ENCODE data around the gene TMEM255A. TPM values are rescaled to one million over a fixed set of nuclear protein-coding genes. Genes with fewer than 3 reads are reported as not detected.
A peak's percentile ranks its signal among the peaks of the same experiment; 100 is the strongest.

The TMEM255A gene
- total and polyA plus RNA-seq, 2 donors: 3.3 to 6.4 TPM

- peak in 2 of 9 donors; percentile 21 to 51 for DNase-seq (ENCODE audit: low read depth in 6 of 9, low spot score in 9 of 9)
- no peak overlapping the region for H3K27ac ChIP-seq (ENCODE audit: low read depth in 1 of 2, low read length in 1 of 2)
- 2% methylated on average over 32 of the region's 32 CpGs for WGBS
- H3K4me3 ChIP-seq (ENCODE audit: low read length in 2 of 2): peak overlapping the region; percentile 32 to 37
- peaks cover 0 to 27% of the 10 kb centered on the region in 2 donors for H3K4me1 ChIP-seq (ENCODE audit: control insufficient read depth in 2 of 2, insufficient read depth in 2 of 2, low read length in 2 of 2)
- peaks cover 0 to 8% of the 10 kb centered on the region in 2 donors for H3K9me3 ChIP-seq (ENCODE audit: control insufficient read depth in 2 of 2, insufficient read depth in 1 of 2, low read length in 1 of 2)
- no peaks in the 10 kb centered on the region for H3K36me3 ChIP-seq (ENCODE audit: control insufficient read depth in 2 of 2, insufficient read depth in 2 of 2, low read length in 1 of 2)
- H3K27me3 ChIP-seq (ENCODE audit: control insufficient read depth in 2 of 2, insufficient read depth in 1 of 2, low read length in 1 of 2): peaks cover 3 to 72% of the 10 kb centered on the region in 2 donors
These were observed 1.2 kb downstream of the TMEM255A start for GRCh38 chrX:120309873-120310705.

GRCh38 chrX:120308959-120309872, 2.0 kb downstream of the TMEM255A start:
- H3K9me3 ChIP-seq (ENCODE audit: control insufficient read depth in 2 of 2, insufficient read depth in 1 of 2, low read length in 1 of 2): peaks cover 0 to 8% of the 10 kb centered on the region in 2 donors
- no peaks in the 10 kb centered on the region for H3K36me3 ChIP-seq (ENCODE audit: control insufficient read depth in 2 of 2, insufficient read depth in 2 of 2, low read length in 1 of 2)
- 4% methylated on average over 52 of the region's 52 CpGs for WGBS
- H3K27me3 ChIP-seq (ENCODE audit: control insufficient read depth in 2 of 2, insufficient read depth in 1 of 2, low read length in 1 of 2): peaks cover 3 to 72% of the 10 kb centered on the region in 2 donors
- peak overlapping the region in 1 of 2 donors; percentile 26 for H3K27ac ChIP-seq (ENCODE audit: low read depth in 1 of 2, low read length in 1 of 2)
- peak overlapping the region; percentile 32 to 37 for H3K4me3 ChIP-seq (ENCODE audit: low read length in 2 of 2)
- peak in 8 of 9 donors; percentile 44 to 87 (median 67) for DNase-seq (ENCODE audit: low read depth in 6 of 9, low spot score in 9 of 9)
- peaks cover 0 to 27% of the 10 kb centered on the region in 2 donors for H3K4me1 ChIP-seq (ENCODE audit: control insufficient read depth in 2 of 2, insufficient read depth in 2 of 2, low read length in 2 of 2)

DNA sequence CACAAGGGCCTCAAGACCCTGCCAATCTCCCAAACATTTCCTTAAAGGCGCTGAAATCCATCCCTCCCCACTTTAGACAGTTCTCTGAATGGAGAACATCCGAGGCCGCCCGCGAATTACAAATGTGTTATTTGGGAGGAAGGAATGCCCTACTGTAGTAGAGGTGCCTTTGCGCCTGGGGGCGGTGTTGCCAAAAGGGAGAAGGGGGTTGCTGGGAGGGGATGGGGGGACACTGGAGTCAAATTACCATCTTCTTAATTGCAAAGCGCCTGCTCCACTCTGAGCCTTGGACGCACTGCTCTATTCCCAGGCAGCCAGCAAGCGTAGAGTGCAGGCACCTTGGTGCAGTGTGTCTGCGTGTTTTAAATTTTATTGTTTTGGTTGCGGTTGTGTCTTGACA, 2.7 kb downstream of the TMEM255A start:
- no peaks in the 10 kb centered on the region for H3K36me3 ChIP-seq (ENCODE audit: control insufficient read depth in 2 of 2, insufficient read depth in 2 of 2, low read length in 1 of 2)
- H3K4me3 ChIP-seq (ENCODE audit: low read length in 2 of 2): no peak overlapping the region
- DNase-seq (ENCODE audit: low read depth in 6 of 9, low spot score in 9 of 9): peak in 1 of 9 donors; percentile 47
- H3K9me3 ChIP-seq (ENCODE audit: control insufficient read depth in 2 of 2, insufficient read depth in 1 of 2, low read length in 1 of 2): peaks cover 0 to 8% of the 10 kb centered on the region in 2 donors
- 26% methylated on average over 12 of the region's 12 CpGs for WGBS
- no peak overlapping the region for H3K27ac ChIP-seq (ENCODE audit: low read depth in 1 of 2, low read length in 1 of 2)
- H3K4me1 ChIP-seq (ENCODE audit: control insufficient read depth in 2 of 2, insufficient read depth in 2 of 2, low read length in 2 of 2): peaks cover 0 to 27% of the 10 kb centered on the region in 2 donors
- peaks cover 3 to 68% of the 10 kb centered on the region in 2 donors for H3K27me3 ChIP-seq (ENCODE audit: control insufficient read depth in 2 of 2, insufficient read depth in 1 of 2, low read length in 1 of 2)

- H3K27ac ChIP-seq (ENCODE audit: low read depth in 1 of 2, low read length in 1 of 2): no peak overlapping the region
- peaks cover 0 to 8% of the 10 kb centered on the region in 2 donors for H3K9me3 ChIP-seq (ENCODE audit: control insufficient read depth in 2 of 2, insufficient read depth in 1 of 2, low read length in 1 of 2)
- H3K27me3 ChIP-seq (ENCODE audit: control insufficient read depth in 2 of 2, insufficient read depth in 1 of 2, low read length in 1 of 2): peaks cover 0 to 50% of the 10 kb centered on the region in 2 donors
- DNase-seq (ENCODE audit: low read depth in 6 of 9, low spot score in 9 of 9): no peak
- no peak overlapping the region for H3K4me3 ChIP-seq (ENCODE audit: low read length in 2 of 2)
- no peaks in the 10 kb centered on the region for H3K36me3 ChIP-seq (ENCODE audit: control insufficient read depth in 2 of 2, insufficient read depth in 2 of 2, low read length in 1 of 2)
- 40% methylated on average over 2 of the region's 2 CpGs for WGBS
- peaks cover 0 to 31% of the 10 kb centered on the region in 2 donors for H3K4me1 ChIP-seq (ENCODE audit: control insufficient read depth in 2 of 2, insufficient read depth in 2 of 2, low read length in 2 of 2)
These were observed 4.6 kb downstream of the TMEM255A start for GRCh38 chrX:120306630-120307029.

DNA sequence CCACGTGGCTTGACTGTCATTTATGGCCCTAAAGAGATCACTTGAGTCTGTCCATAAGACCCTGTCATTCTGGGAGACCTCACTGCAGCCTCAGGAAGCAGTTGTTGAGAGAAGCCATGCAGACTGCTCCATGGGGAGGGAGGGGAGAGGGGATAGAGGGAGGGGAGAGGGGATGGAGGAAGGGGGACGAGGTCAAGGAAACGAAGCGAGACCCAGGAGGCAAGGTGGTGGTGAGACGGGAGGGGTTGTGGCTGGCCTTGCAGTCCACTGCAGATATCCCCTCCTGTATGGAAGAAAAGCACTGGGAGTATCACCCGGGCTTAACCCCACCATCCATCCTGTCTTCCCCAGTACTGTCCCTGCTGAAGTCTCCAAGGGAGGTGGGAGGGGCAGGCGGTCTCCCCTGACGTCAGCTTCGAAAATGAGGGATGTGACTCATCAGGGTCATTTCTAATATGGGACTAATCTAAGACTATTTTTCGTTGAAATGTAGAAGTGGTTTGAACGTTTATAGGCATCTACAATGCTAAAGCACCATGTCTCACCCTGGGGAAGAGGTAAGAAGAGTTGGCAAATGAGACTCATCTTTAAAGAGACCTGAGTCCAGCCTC, 5.6 kb downstream of the TMEM255A start:
- DNase-seq (ENCODE audit: low read depth in 6 of 9, low spot score in 9 of 9): no peak
- peaks cover 0 to 25% of the 10 kb centered on the region in 2 donors for H3K4me1 ChIP-seq (ENCODE audit: control insufficient read depth in 2 of 2, insufficient read depth in 2 of 2, low read length in 2 of 2)
- peaks cover 0 to 40% of the 10 kb centered on the region in 2 donors for H3K27me3 ChIP-seq (ENCODE audit: control insufficient read depth in 2 of 2, insufficient read depth in 1 of 2, low read length in 1 of 2)

GRCh38 chrX:120304256-120304655, 7.0 kb downstream of the TMEM255A start:
- DNase-seq (ENCODE audit: low read depth in 6 of 9, low spot score in 9 of 9): no peak
- peaks cover 0 to 13% of the 10 kb centered on the region in 2 donors for H3K4me1 ChIP-seq (ENCODE audit: control insufficient read depth in 2 of 2, insufficient read depth in 2 of 2, low read length in 2 of 2)
- WGBS: 96% methylated on average over 8 of the region's 8 CpGs
- peaks cover 0 to 27% of the 10 kb centered on the region in 2 donors for H3K27me3 ChIP-seq (ENCODE audit: control insufficient read depth in 2 of 2, insufficient read depth in 1 of 2, low read length in 1 of 2)
- no peak overlapping the region for H3K27ac ChIP-seq (ENCODE audit: low read depth in 1 of 2, low read length in 1 of 2)
- no peak overlapping the region for H3K4me3 ChIP-seq (ENCODE audit: low read length in 2 of 2)
- peaks cover 0 to 3% of the 10 kb centered on the region in 2 donors for H3K9me3 ChIP-seq (ENCODE audit: control insufficient read depth in 2 of 2, insufficient read depth in 1 of 2, low read length in 1 of 2)
- no peaks in the 10 kb centered on the region for H3K36me3 ChIP-seq (ENCODE audit: control insufficient read depth in 2 of 2, insufficient read depth in 2 of 2, low read length in 1 of 2)

More for the DNA sequence above, 5.6 kb downstream of the TMEM255A start:
- 88% methylated on average over 11 of the region's 11 CpGs for WGBS
- Histone ChIP-seq H3K4me3 (ENCODE audit: low read length in 2 of 2) (no peak overlapping the region), H3K27ac (ENCODE audit: low read depth in 1 of 2, low read length in 1 of 2) (no peak overlapping the region), H3K36me3 (ENCODE audit: control insufficient read depth in 2 of 2, insufficient read depth in 2 of 2, low read length in 1 of 2) (no peaks in the 10 kb centered on the region), H3K9me3 (ENCODE audit: control insufficient read depth in 2 of 2, insufficient read depth in 1 of 2, low read length in 1 of 2) (peaks cover 0 to 3% of the 10 kb centered on the region in 2 donors)

DNA sequence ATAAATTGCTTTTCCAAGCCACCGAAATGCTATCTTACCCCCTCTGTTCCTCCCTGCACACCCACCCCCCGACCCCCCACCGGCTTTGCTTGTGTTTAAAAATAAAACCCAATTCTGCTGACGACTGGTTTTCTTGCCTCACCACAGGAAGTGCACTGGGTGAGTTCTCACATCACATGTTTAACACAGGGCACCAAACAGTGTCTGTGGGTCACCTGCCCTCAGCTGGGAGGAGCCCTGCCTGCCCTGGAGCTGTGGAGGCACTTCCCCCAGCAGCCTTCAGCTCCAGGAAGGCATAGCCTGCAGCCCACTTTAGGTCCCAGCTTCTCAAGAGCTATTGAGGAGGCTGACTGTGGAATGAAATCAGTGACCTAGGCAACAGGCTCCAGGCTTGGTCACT, 8.8 kb downstream of the TMEM255A start:
- Histone ChIP-seq H3K4me1 (ENCODE audit: control insufficient read depth in 2 of 2, insufficient read depth in 2 of 2, low read length in 2 of 2) (peaks cover 0 to 4% of the 10 kb centered on the region in 2 donors), H3K27me3 (ENCODE audit: control insufficient read depth in 2 of 2, insufficient read depth in 1 of 2, low read length in 1 of 2) (peaks cover 0 to 9% of the 10 kb centered on the region in 2 donors), H3K9me3 (ENCODE audit: control insufficient read depth in 2 of 2, insufficient read depth in 1 of 2, low read length in 1 of 2) (no peaks in the 10 kb centered on the region), H3K36me3 (ENCODE audit: control insufficient read depth in 2 of 2, insufficient read depth in 2 of 2, low read length in 1 of 2) (no peaks in the 10 kb centered on the region), H3K4me3 (ENCODE audit: low read length in 2 of 2) (no peak overlapping the region), H3K27ac (ENCODE audit: low read depth in 1 of 2, low read length in 1 of 2) (no peak overlapping the region)
- under 1% methylated on average over 4 of the region's 4 CpGs for WGBS
- DNase-seq (ENCODE audit: low read depth in 6 of 9, low spot score in 9 of 9): peak in 2 of 9 donors; percentile 43 to 61

- no peaks in the 10 kb centered on the region for H3K9me3 ChIP-seq (ENCODE audit: control insufficient read depth in 2 of 2, insufficient read depth in 1 of 2, low read length in 1 of 2)
- no peaks in the 10 kb centered on the region for H3K36me3 ChIP-seq (ENCODE audit: control insufficient read depth in 2 of 2, insufficient read depth in 2 of 2, low read length in 1 of 2)
- peaks cover 0 to 4% of the 10 kb centered on the region in 2 donors for H3K4me1 ChIP-seq (ENCODE audit: control insufficient read depth in 2 of 2, insufficient read depth in 2 of 2, low read length in 2 of 2)
- no peak for DNase-seq (ENCODE audit: low read depth in 6 of 9, low spot score in 9 of 9)
- no peak overlapping the region for H3K4me3 ChIP-seq (ENCODE audit: low read length in 2 of 2)
- no peak overlapping the region for H3K27ac ChIP-seq (ENCODE audit: low read depth in 1 of 2, low read length in 1 of 2)
- H3K27me3 ChIP-seq (ENCODE audit: control insufficient read depth in 2 of 2, insufficient read depth in 1 of 2, low read length in 1 of 2): peaks cover 0 to 7% of the 10 kb centered on the region in 2 donors
- 64% methylated on average over 4 of the region's 4 CpGs for WGBS
These were observed 9.3 kb downstream of the TMEM255A start for GRCh38 chrX:120301960-120302359.

Measured in thymus (tissue), 11 donors.